Measurements from ENCODE around the gene UMAD1.

The UMAD1 gene

DNA sequence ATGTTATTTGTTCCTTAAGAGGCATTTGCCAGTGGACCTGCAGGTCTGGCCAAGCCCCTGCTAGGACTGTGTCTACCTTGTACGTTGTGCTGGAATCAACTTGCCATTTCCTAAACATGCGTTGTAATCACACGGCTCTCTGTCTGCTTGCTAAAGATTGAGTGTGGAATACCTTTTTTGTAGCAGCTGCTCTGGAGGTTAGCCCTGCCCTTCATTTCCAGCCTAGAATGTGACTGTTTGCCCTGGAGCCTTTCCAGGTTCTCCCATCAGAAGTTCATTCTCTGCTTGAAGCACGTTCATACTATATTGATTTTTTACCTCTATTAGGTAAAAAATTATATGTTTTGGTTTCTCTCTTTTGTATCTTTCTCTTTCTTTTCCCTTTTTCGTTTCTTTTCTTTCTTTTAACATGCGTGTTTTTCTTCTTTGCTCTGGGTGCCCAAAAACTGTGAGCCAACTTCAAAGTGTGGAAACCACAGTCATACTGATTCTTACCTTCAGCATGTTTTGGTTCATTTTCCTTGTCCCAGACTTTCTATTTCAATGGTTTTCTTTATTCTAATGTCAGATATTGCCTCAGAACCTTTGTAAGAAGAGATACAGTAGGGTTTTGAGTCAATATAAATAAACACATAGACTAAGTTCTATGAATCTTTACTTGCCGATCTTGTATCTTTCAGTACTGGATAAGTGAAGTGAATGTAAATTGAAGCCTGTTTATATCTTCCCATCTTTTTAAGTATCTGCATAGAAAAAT is 189.7 kb downstream of the UMAD1 start:
- no peak for DNase-seq (ENCODE audit: low read depth)

DNA sequence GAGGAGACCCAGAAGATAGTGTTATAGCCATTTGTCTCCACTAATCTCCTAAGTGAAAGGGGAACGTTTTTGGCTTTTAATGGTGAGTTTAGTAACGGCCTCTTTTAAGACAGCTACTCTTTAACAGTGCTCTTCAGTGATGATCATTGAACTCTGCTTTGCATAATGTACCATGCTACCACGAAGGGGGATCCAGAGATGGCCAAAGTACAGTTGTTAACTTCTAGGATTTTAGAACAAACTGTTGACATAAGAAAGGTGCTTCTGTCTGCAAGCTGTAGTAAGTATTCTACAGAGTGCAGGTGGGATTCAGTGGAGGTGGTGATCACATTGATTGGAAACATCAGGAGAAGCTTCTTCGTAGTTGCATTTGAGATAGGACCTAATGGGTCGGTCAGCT is 192.0 kb downstream of the UMAD1 start:
- no peak for DNase-seq (ENCODE audit: low read depth)

DNA sequence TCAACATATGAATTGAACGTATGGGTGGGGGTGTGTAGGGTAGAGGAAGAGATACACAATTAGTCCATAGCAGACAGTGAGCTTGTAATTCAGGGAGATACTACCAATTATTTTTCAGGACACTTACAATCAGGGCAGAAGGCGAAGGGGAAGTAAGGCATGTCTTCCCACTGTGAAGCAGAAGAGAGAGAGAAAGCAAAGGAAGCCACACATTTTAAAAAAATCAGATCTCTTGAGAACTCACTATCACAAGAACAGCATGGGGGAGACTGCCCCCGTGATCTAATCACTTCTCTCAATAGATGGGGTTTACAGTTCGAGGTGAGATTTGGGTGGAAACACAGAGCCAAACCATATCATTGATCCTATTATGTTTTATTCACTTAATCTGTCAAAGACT is 194.2 kb downstream of the UMAD1 start:
- no peak for DNase-seq (ENCODE audit: low read depth)

DNA sequence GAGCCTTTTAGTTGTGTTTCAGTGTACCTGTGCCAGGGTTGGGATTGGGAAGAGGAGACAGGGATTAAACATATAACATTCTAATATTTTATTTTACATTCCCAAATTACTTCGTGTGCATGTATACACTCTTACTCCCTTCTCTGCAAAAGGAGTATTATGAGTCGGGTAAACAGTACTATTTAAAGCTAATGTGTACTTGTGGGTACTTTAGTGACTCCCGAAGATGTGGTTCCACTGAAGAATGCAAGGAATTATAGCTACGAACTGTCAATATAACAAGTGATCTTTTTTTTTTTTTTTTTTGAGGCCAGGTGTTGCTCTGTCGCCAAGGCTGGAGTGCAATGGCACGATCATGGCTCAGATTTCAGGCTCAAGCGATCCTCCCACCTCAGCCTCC is 200.5 kb downstream of the UMAD1 start:
- DNase-seq (ENCODE audit: low read depth): no peak

DNA sequence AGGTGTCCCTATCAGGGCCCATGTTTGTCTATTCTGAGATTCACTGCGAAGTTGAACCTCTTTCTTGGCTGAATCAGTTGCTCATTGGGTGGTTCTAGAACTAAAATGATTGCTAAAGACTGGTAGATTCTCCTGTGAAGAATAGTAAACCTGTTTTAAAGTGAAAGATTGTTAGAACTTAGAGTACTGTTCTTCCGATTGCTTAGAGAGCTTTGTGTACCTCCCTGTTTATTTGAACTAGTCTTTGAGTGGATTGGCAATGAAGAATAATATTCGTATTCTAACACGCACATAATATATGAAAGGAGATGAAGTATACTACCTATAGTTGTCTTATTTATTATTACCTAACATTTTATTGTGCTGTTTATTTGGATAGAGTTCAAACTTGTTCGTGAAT is 202.7 kb downstream of the UMAD1 start:
- no peak for DNase-seq (ENCODE audit: low read depth)

DNA sequence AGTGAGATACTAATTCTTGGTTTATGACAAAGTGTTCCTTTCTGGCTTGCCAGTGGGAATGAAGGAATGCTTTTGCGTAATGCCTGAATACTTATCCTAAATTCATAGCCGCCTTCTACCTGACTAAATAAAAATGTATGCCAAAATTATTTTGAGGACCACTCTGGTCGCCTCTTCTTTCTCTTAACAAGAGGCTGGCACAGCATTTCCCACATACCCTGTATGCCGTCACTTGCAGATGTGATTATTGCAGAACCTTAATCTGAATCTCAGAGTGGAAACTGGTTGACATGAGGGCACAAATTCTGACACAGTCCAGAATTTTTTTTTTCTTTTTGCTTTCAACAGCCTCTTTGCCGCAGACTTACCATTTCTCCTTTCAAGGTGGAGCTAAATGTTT is 203.4 kb downstream of the UMAD1 start:
- DNase-seq (ENCODE audit: low read depth): no peak

DNA sequence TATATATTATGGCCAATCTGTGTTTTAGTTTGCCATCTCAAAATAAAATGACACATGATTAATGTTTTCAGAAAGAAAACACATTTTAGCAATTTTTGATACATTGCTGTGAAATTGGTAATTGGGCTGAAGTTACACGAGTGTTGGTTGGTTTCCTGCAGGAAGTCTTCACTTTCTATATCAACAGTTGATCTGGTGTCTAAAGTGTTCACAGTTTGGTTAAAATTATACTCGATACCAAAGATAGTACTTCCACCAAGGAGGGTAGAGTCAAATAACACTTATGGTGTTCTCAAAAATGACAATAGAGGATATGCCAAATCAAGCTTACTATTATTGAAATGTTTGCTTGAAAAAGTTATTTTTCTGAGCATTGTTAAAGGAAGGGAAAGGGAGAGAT is 207.7 kb downstream of the UMAD1 start:
- DNase-seq (ENCODE audit: low read depth): no peak

DNA sequence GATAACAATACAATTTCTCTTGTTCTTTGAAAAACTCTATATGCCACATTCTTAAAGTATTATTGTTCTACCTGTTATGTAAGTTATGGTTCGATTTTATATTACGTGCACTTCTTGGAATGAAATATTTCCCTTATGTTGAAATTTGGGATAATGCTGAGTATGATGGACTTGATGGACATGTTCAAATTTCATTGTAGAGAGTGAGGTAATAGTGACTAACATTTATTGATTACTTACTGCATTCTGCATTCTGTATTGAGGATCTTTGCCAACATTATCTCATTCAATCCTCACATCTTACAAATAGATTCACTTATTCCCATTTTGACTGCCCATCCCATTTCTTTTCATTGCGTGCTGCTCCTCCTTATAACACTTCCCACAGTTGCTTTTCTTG is 208.3 kb downstream of the UMAD1 start:
- no peak for DNase-seq (ENCODE audit: low read depth)

DNA sequence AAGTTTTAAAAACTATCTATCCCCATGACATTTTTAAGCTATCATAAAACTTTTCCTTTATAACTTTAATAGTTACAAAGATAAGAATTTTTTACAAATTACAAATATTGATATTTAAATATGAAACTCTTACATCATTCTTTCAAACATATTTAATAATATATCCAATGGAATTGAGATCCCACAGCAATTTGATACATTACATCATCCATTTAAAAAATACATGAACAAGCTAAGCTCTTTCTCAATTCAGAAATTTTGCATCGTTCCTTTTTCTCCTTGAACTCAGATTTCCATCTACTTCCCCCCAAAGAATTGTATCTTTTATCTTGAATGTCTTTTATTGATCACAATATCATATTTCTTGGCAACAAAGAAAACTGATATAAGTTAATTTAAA is 209.6 kb downstream of the UMAD1 start:
- no peak for DNase-seq (ENCODE audit: low read depth)

DNA sequence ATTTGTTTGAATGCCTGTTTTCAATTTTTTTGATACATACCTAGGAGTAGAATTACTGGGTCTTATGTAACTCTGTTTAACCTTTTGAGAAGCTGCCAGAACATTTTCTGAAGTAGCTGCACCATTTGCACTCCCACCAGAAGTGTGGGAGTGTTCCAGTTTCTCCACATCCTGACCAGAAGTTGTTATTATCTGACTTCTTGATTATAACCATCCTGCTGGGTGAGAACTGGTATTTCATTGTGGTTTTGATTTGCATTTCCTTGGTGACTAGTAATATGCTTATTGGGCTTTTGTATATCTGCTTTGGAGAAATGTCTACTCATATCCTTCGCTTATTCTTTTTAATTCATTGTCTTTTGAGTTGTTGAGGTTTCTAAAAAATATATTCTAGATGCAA is 210.8 kb downstream of the UMAD1 start:
- DNase-seq (ENCODE audit: low read depth): no peak

DNA sequence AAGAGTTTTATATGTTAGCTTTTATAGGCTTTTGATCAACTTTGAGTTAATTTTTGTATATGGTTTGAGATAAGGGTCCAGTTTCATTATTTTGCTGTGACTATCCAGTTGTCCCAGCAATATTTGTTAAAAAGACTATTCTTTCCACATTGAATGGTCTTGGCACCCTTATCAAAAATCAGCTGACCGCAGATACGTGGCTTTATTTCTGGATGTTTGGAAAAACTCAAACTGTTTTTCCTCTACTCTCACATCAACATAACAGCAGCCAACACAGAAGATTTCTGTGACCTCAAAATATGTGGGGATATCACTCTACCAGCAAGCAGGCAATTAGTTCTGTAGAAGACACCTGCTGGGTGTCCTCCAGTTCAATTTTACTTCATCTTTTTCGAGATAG is 211.4 kb downstream of the UMAD1 start:
- no peak for DNase-seq (ENCODE audit: low read depth)

DNA sequence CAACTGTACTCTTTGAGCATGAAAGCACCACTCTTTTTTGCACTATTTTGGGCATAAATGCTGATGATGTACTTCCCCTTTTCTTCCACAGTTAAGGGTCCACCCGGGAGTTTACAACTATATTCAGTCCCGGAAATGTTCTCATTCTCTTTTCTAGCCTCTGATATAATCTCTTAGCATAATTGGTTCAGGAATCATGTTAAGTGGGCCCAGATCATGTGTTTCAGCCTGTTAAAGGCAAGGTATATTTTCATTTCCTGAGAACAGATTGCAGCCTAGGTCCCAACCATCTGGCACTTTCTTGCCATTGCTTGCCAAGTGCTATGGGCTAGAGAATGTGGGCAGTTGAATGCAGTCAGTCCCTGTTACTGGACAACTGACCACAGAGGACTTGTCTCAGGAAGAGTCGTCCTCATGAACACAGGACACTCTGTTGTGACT is 216.6 kb downstream of the UMAD1 start:
- DNase-seq (ENCODE audit: low read depth): no peak

DNA sequence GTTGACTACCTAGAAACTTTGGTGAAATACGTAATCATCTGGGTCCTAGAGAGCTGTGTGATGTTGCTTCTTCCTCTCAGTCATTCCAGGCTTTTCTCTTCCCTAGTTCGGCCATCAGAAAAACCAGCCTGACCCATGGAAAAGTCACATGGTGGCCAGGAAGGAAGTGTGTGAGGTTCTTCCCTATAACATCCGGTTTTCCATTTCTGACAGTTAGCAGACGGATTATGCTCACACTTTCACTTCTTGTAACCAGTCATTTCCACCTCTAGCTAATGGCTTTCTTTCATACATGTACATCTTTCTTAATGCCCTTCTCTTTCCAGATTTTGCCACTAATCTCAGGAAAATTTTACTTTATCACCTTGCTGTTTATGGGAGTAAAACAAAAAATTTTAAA is 218.0 kb downstream of the UMAD1 start:
- no peak for DNase-seq (ENCODE audit: low read depth)

DNA sequence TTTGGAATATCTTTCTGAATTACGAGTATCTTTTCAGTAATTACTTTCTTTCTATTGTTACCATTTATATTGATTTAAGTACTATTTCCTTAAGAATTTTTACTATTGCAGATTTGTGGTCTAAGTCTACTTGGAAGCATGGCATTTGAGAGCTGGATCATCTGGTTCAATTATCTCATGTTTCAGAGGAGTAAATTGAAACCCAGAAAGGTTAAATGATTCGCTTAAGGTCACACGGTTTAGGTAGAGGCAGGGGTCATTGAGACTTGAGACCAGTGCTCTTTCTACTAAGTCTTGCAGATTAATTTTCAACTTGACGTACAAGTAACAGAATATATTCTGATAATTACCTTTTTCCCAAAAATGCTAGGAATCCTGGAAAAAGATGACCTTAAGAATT is 218.9 kb downstream of the UMAD1 start:
- no peak for DNase-seq (ENCODE audit: low read depth)

DNA sequence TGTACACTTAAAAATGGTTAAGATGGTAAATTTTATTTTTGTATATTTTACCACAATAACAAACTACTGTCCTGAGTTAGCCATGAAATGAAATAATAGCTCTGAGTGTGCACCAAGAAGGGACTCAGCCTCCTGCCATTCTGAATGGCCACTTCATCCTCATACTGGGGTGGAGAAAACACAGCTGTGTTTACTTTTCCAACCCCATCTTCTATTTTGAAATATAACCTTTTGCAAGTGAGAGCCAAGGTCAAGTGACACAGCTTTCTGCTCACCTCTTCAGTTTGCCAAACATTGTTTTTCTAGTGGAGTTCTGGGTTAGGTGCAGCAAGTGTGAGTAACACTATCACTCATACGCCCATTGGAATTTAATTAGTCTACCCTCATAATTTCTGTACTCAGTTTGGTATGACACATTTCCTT is 220.7 kb downstream of the UMAD1 start:
- DNase-seq (ENCODE audit: low read depth): no peak

DNA sequence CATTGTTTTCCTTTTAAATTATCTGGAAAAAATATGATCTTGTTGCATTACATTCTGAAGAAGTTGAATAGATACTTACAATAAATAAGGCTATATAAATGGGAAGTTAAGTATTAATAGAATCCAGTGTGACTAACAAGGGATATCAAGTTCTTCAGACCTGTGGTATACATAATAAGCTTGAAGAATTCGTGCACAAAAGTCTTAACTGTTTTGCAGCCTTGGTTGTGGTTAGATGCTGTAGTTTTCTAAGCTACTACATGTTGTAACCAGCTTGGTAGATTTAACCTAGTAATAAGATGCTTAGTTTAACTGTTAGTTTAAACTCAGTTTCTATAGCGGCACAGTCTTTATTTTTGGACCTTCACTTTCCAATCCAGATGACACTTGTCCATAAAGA is 221.8 kb downstream of the UMAD1 start:
- DNase-seq (ENCODE audit: low read depth): no peak

DNA sequence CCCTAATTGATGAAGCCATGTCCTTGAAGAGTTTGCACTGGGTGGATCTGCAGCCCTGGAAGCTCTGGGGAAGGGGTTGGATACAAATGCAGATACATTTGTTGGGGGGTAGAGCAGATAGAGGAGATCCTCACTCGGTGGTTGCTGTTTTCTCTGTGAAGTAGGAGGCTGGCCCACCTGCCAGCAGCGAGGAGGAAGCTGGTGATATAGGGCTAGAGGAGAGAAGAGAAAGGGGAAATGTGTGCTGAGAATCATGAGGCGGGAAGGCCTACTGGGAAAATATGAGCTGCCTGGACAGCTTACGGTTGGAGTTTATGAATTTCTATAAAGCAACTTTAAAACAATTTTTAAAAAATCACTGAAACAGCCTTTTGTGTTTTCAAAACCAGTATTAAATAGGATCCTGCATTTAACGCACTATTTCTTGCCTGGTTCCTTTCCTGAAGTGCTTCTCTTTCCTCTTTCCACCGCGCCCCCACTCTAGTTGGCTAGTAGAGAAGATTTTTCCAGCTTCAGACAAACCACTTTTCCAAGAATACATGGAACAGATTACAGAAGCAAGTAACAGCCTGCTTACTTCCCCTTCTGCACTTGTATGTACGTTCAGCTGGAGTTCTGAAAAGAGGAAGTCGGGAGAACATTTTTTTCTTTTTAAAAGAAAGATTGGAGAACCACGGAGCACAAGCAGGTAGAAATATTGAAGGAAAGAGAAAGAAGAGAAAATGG is 227.5 kb downstream of the UMAD1 start:
- no peak for DNase-seq (ENCODE audit: low read depth)

DNA sequence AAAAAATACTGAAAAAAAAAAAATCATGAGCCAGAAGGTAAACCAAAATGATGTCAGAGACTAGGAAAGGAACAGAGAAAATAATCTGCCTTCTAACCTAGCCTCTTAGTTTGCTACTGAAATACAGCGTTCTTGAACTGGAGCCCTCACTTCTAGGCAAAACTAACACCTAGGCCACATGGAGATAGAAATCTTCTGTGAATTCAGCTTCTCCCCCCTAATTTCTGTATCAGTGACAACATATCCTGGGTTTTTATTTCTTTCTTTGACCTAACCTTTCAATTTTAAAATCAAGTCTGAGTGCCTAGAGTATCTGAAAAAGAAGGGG is 228.0 kb downstream of the UMAD1 start:
- no peak for DNase-seq (ENCODE audit: low read depth)

DNA sequence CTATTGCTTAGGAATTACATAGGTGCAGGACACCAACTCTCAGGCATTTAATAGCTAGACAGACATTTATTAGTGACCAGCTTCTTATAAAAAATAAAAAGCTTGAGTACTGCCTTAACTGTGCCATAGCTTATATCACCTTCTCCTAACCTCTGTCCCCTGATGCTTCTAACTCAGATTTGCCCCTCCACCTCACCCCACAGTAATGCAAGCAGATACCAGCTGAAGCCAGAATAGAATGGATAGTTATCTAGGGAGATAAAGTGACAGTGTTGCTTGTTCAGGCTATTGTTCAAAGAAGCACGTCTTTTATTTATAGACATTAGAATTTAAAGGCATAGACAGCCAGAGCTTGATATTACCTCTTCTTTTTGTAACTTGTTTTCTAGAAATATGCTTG is 228.5 kb downstream of the UMAD1 start:
- no peak for DNase-seq (ENCODE audit: low read depth)

DNA sequence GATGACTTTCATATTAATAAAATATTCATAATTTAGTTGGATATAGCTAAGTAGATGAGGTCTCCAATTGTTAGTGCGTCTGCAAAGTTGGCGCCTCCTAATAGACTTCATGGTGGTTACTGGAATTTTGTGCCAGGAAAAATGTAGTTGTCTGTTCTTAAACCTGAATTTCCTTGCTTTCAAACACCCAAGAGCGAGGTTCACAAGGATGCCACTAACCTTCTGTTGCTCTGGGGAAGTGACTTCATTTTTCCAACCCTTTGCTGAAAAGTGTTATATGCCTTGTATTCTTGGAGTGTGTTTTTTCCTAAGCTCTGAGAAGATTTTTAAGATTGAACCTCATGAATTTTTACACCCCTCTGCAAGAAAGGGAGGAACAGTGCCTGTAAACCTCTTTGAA is 229.1 kb downstream of the UMAD1 start:
- no peak for DNase-seq (ENCODE audit: low read depth)

DNA sequence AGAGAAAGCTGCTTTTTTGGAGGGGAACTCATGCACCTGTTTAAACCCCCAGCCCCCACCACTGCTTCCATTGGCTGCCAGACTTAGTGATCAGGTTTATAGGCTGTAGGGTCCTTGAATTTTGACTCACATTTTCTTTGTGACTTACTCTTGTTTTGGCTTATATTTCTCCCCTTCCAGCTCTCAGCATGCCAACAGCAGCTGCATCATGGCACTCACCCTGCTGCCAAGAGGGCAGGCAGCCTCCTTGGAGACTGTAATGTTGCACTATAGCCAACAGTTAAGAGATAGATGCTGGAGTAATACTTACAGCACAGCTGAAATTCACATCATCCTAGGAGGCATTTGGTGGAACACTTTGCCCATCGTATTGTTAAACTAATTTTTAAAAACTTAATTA is 230.0 kb downstream of the UMAD1 start:
- no peak for DNase-seq (ENCODE audit: low read depth)

DNA sequence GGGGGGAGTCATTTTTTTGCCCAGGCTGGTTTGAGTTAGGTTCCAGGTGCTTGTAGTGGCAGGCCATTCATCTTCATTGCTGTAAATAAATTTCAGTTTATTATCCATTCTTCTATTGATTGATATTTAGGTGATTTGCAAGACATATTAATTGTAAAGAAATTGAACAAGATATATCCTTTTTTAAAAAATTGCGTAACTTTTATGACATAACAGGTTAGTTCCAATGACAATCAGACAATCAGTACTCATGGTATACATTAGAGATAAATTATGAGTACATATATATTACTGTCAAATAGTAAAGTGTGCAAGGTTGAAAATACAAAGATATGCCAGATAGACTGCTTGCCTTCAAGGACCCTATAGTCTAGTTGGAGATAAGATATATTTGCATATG is 235.9 kb downstream of the UMAD1 start:
- DNase-seq (ENCODE audit: low read depth): no peak

DNA sequence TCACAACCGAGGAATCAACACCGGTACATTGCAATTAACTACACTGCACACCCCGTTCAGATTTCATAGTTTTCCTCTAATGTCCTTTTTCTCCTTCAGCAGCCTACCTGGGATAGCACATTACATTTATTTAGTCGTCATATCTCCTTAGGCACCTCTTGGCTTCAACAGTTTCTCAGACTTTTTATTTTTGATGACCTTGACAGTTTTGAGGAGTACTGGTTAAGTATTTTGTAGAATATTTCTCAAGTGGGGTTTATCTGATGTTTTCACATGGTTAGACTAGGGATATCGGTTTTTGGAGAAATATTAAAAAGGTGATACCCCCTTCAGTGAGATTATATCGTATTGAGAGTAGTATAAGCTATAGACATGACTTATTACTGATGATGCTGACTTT is 241.0 kb downstream of the UMAD1 start:
- no peak for DNase-seq (ENCODE audit: low read depth)

DNA sequence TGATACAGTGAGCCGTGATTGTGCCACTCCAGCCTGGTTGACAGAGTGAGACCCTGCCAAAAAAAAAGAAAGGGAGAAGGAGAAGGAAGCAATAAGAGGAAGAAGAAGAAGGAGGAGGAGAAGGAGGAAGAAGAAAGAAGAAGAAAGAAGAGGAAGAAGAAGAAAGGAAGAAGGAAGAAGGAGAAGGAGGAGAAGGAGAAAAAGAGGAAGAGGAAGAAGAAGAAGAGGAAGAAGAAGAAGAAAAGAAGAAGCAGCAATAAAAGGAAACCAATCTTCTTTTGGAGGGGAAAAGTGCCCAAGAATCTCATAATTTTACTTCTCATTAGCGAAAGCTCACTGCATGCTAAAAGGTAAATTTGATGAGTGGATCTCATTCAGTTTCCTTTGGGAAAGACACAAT is 242.3 kb downstream of the UMAD1 start:
- no peak for DNase-seq (ENCODE audit: low read depth)
